Esophagus muscularis mucosa (tissue), 4 donors: Measurements from ENCODE around the gene PCIF1.

Experiments
- CTCF ChIP-seq, 3 experiments: fragments of 200-600 bp in 2 of 3; fragments of 450-650 bp in 1 of 3; sonication (generic) in 2 of 3; IDR thresholded peaks; one replicate each; pipeline ENCODE4 v1.5.1; 2017 to 2019; ENCODE audit warnings: antibody characterized with exemption in 3 of 3, mild to moderate bottlenecking in 2 of 3, moderate library complexity in 1 of 3
- EP300 ChIP-seq: sonication (generic); formaldehyde crosslinking; IDR thresholded peaks from one replicate; pipeline ENCODE4 v1.6.1; 2017; ENCODE audit warnings: antibody characterized with exemption
- POLR2A ChIP-seq: fragments of 450-650 bp; IDR thresholded peaks from one replicate; pipeline ENCODE4 v1.6.1; 2017; ENCODE audit warnings: antibody characterized with exemption, moderate library complexity, mild to moderate bottlenecking, low read depth
- POLR2AphosphoS5 ChIP-seq, 2 donors: sonication (generic); formaldehyde crosslinking; IDR thresholded peaks; one replicate each; pipeline ENCODE4 v1.6.1; 2017; ENCODE audit warnings: antibody characterized with exemption in 2 of 2

DNA sequence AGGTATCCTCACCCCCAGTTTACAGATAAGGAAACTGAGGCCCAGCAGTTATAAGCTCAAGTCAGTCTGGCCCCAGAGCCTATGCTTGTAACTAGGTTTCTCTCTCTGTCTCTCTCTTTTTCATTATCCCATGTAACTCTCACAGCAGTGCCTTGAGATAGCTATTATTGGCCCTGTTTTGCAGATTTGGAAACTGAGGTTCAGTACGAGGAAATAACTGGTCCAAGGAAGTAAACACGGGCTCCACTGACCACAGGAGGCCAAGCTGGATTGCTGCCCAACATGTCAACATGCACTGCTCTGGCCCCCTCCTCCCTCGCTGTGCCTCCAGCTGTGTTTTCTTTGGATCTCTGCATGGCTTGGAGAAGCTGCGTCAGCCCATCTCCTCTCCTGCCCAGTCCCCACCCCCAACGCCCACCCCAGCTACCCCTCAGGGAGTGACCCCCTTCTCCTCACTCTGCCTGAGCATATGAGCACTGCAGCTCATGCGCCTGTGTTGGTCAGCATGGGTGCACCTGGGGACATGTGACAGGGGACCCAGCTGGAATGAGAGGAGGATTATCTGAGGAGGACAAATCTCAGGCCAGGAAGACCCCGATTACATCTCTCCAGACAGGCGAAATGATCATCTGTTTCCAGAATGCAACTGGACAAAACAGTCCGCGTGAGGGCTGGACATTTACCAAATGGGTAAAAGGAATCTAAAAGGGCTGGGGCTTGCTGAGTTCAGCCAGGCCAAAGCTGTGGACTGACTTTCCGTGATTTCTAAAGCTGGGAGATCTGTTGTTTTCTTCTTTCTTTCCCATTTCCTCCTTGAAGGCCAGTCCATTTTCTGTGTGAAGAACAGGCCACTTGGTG, 14.7 kb upstream of the PCIF1 start:
- no peak for TF ChIP-seq POLR2AphosphoS5 (IDR thresholded peaks at IDR 0.05)
- no peak for TF ChIP-seq POLR2A
- no peak for TF ChIP-seq CTCF (IDR thresholded peaks at IDR 0.05)
- TF ChIP-seq EP300, result no peak
